MM.1S (cell line): ENCODE results near the gene LCN10.

Experiments used
- CTCF ChIP-seq: fragments of 300-600 bp; sonication (generic); IDR thresholded peaks from 2 replicates; pipeline ENCODE4 v1.5.1; 2016; ENCODE audit warnings: antibody characterized with exemption, low read length, mixed read lengths
- EZH2 ChIP-seq: fragments of 300-600 bp; sonication (generic); optimal IDR thresholded peaks from 2 replicates; pipeline ENCODE3; 2017; ENCODE audit warnings: low read depth, mild to moderate bottlenecking, antibody characterized with exemption, low read length, mixed read lengths
- EZH2phosphoT487 ChIP-seq: fragments of 300-600 bp; sonication (generic); IDR thresholded peaks from 2 replicates; pipeline ENCODE4 v1.6.1; 2018; ENCODE audit warnings: antibody characterized with exemption, low read length

GRCh38 chr9:136741883-136742571 lies 713 bp downstream of the LCN10 start:
- peak; percentile 4 for TF ChIP-seq EZH2
- TF ChIP-seq CTCF, result no peak
- TF ChIP-seq EZH2phosphoT487, result no peak
